Choroid plexus epithelial cell (primary cell): Measurements from ENCODE around the gene NALCN.

Source experiments
- DNase-seq: peaks from one replicate; pipeline ENCODE4 v3.0.0-alpha.2; 2010; ENCODE audit warnings: low read depth
- H3K4me3 ChIP-seq: 2 replicates; pipeline ENCODE4 v1.5.1; 2011; ENCODE audit warnings: low read depth, mild to moderate bottlenecking, control low read depth, low read length, moderate library complexity
- CTCF ChIP-seq: conservative IDR thresholded peaks from 2 replicates; pipeline ENCODE4 v1.5.1; 2011; ENCODE audit warnings: low read depth, mild to moderate bottlenecking, control low read depth, inconsistent platforms, low read length, moderate library complexity

Gene NALCN

GRCh38 chr13:101283782-101284181 lies 132.5 kb downstream of the NALCN start:
- no peak overlapping the region for H3K4me3 ChIP-seq
- no peak for TF ChIP-seq CTCF
- DNase-seq, result no peak

GRCh38 chr13:101272886-101273285 lies 143.4 kb downstream of the NALCN start:
- no peak for TF ChIP-seq CTCF
- no peak for DNase-seq
- H3K4me3 ChIP-seq, result no peak overlapping the region

- H3K4me3 ChIP-seq, result no peak overlapping the region
- no peak for DNase-seq
- no peak for TF ChIP-seq CTCF
Measured at GRCh38 chr13:101271681-101272245, 144.5 kb downstream of the NALCN start.

GRCh38 chr13:101267656-101268055 lies 148.7 kb downstream of the NALCN start:
- DNase-seq, result no peak
- no peak overlapping the region for H3K4me3 ChIP-seq
- TF ChIP-seq CTCF, result no peak

- peak; percentile 56 for DNase-seq
- no peak overlapping the region for H3K4me3 ChIP-seq
- no peak for TF ChIP-seq CTCF
Measured at GRCh38 chr13:101265934-101266333, 150.4 kb downstream of the NALCN start.

GRCh38 chr13:101264931-101265330 lies 151.4 kb downstream of the NALCN start:
- TF ChIP-seq CTCF, result no peak
- no peak for DNase-seq
- no peak overlapping the region for H3K4me3 ChIP-seq

GRCh38 chr13:101262306-101262705 lies 154.0 kb downstream of the NALCN start:
- TF ChIP-seq CTCF, result no peak
- DNase-seq, result no peak

More at GRCh38 chr13:101262306-101262705, 154.0 kb downstream of the NALCN start:
- no peak overlapping the region for H3K4me3 ChIP-seq
